HG03520 (cell line): Measurements from ENCODE around the gene C1QTNF1.

ENCODE experiments used
- ATAC-seq: cut with Tn5 transposase; IDR thresholded peaks from one replicate; pipeline ENCODE4 v1.9.1; 2021; ENCODE audit warnings: mild to moderate bottlenecking, moderate library complexity; ENCODE audit not compliant: unreplicated experiment

The C1QTNF1 gene

DNA sequence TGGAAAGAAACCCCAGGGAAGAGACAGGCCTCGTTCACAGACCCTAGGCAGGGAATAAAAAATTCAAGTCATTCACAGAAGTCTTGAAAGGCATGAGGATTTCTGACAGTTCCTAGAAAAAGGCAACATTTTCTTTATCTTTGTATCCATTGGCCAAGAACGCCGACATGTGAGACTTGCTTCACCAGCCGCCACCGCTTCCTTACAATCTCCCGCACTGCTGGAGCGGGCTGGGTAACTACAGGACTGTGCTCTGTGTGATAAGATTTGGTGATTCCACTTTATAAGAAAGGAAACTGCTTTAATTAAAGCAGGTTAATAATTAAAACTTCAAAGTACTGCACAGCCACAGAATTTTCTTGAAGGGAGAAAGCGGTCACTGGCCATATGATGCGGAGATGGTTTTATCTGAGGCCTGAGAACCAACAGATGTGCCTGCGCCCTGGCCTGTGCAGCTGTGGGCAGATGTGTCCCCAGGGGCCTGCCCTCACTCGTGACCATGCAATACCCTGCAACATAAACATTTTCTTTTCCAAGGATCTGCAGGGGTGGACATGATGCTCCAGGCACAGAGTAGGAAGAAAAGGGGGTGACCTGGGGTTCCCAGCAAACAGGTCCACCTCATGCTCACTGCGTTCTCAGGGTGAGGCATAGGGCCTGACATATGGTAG lies 31.3 kb upstream of the C1QTNF1 start:
- ATAC-seq, result no peak

DNA sequence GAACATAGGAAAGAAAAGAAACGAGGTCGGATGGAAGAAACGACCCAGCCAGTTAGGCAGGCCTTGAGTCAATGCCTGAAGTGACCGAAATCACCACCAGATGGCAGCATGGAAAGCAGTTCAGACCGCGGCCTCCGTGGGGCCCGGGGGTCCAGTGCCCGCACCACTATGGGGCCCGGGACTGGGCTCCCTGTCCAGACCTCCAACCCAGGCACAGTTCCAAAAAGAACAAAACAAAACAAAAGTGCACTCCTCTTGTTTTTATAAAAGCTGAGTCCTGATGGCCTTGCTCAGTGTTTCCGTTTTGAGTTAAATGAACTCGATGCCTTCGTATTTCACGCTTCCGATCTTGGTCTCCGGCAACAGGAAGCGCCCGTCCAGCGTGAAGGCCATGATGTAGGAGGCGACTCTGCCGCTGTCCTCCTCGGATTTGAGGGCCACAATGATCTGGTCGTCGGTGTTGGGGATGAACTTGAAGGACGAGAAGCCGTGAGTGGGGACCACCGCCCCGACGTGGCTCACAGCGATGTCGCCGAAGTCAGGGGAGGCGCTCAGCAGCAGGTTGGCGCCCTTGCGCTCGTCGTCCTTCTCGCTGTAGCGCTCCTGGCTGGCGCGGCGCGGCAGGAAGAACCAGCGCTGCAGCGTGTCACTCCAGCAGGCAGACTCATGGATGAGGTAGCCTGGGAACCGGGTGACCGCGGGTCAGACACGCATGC lies 30.6 kb upstream of the C1QTNF1 start:
- no peak for ATAC-seq

DNA sequence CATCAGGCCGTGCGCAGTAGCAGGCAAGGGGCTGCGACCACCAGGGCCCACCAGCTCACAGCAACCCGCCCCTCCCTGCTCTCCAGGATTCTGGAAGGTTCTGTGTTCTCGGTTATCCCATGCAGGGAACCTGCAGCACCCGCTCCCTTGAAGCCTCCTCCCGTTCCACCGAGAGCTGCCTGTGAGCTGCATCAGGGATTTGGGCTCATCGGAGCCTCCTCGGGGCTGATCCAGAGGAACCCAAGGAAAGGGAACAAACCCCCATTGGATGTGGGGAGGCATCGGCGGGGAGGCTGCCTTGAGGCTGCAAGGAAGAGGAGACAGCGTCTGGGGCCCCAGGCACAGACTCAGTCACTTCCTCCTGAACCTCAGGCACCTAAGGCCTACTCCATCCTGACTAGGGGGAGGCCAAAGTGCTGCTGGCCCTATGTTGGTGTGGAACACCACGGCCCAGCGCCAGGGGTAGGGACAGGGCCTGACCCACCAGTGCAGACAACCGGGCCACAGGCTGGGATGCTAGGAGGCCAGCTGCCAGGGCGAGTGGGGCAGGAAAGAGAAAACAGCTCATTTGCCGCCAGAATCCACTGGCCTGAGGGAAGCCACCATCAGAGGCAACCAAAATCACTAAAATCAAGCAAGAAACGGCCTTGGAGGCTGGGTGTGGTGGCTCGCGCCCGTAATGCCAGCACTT lies 29.8 kb upstream of the C1QTNF1 start:
- no peak for ATAC-seq

DNA sequence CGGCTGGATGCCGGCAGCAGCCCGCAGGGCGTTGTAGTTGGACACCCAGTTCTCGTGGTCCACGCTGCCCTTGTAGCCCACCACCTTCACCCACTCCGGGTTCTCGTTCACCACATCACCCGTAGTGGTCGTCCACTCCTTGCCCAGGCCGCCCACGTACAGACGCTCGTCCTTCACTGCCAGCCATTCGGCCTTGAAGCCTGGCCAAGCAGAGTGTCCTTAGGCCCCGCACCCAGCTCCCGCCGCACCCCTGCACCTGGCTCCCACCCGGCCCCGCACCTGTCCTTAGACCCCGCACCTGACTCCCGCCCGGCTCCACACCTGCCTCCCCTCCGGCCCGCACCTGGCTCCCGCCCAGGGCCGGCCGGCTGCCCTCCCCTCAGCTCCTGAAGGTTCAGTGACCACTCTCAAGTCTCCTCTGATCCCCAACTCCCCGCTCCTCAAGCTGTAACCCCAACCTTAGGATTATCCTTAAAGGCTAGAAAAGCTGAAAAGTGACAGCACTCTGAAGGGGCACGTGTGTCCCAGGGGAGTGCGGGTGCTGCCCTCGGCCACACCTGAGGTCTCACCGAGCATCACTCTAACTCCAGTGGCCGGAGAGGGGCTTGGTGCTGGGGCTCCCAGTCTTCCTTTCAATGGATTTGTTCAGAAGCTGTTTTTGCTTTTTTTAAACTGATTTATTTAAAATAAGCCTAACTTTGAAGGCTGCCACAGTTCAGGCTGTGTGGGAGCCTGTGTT lies 28.8 kb upstream of the C1QTNF1 start:
- no peak for ATAC-seq

DNA sequence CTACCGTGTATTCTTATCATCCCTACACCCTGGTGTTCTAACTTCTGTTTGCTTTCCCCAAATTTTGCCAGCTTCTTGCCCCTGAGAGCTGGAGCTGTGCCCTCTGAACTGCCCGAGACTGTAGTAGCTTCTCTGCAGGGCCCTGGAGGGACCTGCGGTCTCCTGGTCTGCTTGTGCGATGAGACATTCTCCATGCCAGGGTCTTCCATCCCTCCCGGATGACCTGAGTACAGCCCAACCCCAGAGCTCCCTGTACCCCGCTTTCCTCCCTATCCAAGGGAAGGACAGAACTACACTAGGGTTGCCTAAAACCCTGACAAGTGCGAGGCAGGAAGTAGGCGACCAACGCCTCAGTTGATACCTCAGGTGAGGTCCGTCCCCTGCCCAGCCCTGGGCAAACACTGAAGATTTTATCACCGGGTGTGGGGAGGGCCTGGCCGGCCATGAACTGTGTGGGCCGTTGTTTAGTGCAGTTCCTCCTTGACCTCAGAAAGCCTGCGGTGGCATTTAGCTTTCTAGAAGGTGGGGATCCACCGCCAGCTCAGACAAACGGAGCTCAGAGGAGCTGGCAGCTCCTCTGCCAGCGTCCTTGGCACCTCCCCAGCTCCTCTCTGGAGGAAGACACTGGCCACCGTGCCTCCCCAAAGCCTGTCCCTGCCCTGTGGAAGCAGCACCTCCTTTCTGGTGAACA lies 28.1 kb upstream of the C1QTNF1 start:
- no peak for ATAC-seq

DNA sequence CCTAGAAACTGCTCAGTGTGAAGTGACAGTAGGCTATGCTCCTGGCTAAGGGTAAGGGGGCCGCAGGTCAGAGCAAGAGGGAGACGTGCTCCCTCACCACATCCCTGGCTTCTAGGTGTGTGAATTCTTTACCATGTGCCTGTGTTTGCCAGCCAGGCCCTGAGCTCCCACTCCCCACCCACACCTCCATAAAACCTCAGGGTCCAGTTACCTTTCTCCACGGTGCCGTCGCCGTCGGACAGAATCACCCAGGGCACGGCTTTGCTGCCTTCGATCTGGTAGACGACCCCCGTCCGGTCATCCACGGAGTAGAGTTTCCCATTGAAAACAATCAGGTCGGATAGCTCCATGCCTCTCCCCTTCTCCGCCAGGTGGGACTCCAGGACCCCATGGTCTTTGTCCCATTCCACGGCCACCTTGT lies 27.2 kb upstream of the C1QTNF1 start:
- ATAC-seq, result no peak

DNA sequence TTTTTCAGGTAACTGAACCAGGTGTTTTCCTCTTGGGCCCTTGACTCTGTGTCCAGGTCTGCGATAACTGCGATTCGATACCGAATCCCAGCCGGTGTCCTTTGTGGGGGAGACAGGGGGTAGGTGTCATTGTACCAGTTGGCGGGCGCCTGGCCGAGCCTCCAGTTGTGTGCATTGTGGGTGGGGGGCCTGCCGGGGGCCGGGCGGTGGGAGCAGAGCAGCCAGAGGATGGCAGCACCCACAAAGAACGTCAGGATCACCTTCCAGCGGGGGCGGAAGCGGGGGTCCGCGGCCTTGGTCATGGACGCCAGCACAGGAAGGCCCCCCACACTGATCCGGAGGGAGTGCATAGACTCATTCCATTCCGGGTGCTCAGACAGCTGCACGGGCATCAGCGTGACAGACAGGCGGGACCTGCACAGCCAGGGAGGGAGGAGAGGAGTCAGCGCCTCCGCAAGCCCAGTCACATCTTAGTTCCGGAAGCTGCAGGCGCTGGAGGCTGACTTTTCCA lies 26.7 kb upstream of the C1QTNF1 start:
- no peak for ATAC-seq

DNA sequence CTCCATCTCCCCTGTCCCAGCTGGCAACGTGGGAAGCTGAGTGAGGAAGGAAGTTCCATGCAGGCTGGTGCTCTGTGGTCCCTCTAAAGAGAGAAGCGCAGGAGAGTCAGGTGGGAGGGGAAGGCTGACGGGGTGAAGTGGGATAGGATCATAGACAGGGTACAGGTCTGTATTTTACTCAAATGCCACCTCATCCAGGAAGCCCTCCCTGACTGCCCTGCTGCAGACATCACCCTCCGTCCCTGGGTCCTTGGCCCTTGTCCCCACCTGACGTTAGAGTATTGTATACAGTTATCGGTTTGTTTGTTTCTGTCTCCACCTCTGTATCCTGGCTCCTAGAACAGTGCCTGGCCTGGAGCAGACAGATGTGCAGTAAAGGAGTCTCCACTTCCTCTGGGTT lies 26.1 kb upstream of the C1QTNF1 start:
- ATAC-seq, result no peak

DNA sequence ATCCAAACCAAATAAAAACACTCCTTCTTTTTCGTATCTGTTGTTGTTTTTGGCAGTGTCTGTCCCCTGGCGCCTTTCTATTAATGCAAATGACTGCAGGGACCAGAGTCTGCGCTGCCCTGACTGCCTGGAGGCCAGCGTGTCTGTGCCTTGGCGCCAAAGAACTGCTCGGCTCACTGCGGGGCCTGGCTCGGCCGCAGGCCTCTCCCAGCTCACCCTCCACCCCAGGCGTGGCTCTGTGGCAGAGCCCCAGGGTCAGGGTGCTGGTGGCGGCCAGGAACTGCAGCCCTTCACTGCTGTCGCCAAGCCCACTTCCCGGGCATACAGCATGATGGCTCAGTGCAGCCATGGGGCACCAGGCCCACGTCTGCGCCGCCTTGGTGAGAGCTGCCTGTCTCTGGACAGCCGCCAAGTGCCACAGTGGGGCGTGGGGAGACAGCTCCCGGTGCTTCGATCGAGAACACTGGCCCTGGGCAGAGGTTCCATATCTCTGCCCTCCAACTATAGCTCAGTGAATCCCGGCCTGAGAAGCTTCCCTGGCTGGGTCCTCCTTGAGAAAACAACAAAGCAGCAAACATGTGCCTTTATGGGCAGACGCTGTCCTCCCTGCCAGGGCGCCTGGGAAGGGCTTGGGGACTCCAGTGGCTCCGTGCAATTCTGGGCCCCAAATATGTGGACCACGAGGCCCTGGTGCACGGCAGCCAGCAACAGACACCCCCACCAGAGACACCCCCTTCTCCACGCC lies 25.5 kb upstream of the C1QTNF1 start:
- ATAC-seq, result no peak

DNA sequence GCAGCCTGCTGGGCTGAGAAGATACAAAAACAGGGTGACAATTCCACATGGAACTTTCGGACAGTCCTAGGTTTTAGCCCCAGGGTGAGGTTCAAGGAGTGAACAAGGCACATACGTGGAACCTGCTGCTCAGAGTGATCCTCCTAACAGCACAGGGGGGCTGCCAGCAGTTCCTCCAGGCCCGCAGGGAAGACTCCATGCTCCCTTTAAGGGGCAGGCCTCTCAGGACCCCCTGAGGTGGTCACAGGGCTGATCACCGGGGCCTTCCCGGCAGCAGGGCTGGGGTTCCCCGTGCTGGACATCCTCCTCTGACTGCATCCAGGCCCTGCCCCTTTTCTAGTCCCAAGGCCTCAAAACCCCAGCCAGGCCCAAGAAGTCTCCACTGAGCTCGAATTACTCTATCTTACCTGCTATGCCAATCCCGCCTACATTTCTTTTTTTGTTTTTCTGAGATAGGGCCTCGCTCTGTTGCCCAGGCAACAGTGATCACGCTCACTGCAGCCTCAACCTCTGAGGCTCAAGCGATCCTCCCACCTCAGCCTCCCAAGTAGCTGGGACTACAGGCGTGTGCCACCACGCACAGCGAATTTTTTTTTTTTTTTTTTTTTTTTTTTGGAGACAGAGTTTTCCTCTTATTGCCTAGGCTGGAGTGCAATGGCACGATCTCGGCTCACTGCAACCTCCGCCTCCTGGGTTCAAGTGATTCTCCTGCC lies 24.8 kb upstream of the C1QTNF1 start:
- no peak for ATAC-seq

DNA sequence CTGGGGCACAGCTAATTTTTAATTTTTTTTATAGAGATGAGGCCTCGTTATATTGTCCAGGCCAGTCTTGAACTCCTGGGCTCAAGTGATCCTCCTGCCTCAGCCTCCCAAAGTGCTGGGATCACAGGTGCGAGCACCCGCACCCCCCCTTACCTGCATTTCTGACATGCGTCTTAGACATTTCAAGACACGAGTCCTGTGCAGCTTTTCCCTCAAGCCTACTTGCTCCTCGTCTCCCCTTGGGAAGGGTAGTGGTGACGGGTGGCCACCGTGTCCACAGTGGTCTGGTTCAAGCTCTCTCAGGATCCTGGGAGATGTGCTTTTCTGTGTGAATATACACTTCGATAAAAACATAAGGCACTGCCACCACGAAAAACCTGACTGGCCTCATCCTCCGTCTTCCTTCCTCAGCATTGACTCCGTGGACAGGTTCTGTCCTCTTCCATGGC lies 24.0 kb upstream of the C1QTNF1 start:
- ATAC-seq, result no peak

DNA sequence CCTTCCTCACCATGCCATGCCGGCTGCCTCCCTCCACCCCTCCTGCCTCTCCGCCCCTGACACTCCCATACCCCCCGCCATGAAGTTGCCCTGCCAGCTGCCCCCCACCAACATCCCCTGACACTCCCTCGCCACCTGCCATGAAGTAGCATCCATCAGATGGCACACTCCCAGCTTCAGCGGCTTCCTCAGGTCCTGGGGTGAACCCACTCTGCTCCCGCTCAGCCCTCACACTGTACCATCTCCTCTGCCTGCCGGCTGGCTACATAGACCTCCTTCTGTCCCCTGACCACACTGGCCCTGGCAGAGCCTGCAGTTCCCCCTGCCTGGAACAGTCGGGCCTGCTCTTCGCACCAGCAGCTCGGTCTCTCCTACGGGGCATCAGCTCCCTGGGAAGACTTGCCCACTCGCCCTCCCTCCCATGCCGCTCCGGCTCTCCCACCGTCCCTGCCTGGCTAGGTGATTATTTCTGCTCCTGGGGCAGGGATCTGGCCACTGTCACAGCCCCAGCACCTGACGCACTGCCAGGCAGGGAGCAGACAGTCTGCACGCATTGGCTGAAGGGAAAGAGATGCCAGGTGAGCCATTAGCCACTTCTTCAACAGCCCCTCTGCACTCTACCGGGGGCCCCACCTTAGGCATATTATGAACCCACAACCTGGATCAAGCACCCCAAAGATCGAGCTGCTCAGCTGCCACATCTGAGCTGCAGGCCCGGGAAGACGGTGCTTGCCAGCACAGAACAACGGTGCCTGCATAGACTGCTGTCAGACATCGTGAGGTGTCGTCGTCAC lies 23.4 kb upstream of the C1QTNF1 start:
- no peak for ATAC-seq

DNA sequence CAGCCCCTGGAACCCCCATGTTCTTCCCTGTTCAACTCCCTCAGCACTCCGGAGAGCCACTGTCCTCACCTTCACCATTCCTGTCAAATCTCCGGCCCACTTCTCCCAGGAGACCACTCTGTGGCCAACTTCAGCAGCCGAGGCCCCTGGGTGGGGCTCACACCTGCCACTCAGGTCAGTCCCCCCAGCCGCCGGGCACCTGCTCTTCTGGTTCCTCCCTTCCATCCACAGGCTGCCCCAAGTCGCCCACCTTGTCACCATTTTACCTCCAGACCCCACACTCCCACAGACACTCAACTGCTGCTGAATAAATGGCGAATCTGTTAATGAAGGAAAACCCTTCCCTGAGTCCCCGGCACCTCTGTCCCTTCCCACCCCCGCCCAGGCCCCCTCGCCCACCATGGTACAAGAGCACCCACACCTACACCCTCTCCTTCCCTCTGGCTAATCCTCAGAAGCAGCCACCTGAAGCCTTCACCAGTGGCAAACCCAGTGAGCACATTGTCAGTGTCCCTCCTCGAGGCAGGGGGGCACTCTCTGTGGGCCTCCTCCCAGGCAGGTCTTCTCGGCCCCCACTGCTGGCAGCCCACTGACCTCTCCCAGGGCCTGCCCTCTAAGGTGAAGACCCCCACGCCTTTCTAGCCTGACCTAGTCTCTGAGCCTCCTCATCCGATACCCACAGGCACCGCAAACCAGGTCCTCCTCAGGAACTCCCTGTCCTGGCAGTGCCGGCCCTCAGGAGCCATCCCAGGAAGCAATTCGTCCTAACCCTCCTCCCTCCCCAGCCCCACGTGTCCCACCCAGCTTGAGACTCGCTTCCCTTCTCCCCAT lies 22.6 kb upstream of the C1QTNF1 start:
- no peak for ATAC-seq

DNA sequence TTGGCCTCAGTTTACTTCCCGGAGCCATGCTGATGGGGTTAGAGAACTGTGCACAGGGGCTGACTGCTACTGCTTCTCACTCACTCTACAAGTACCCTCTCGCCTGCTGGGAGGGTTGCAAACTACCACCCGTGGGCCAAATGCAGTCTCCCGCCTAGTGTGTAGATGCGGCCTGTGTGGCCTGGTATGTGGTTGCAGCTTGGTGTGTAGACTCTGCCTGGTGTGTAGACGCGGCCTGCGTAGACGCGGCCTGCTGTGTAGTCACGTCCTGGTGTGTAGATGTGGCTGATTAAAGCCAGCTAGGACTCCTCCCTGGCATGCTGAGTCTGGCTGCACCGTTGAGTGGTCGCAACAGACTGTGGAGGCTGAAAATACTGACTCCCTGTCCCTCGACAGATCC lies 21.7 kb upstream of the C1QTNF1 start:
- no peak for ATAC-seq

DNA sequence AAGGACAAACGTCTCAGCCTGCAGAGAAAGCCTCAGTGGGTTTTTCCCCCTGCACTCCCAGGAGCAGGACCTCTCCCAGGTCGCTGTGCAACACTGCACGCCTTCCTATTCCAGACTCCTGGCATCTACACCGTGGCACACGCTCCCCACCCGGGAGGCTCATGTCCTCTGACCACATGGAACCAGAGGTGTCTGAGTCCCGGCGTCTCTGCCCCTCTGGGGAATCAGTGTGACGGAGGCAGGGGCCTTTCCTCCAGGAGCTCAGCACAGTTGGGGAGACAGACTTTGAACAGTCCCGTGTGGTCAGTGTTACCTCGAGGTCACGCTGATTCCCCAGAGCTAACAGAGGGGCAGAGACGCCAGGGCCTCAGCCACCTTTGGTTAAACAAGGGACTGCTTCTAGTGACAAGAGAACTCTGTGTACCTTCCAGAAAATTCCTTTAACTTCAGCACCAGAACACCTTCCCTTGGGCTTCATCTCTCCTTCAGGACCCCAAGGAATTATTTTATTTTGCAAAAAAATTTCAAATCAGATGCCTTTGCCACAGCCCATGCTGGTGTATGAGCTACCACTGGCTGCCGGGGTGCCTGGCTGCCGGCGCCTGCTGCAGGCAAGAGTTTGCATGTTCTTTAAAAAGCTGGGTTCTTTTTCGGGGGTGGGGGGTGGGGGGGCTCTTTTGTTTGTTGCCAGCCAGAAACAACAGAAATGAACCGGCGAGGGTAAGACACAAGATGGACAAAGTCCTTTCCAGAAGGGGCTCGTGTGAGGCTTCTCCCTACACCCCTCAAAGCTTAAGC lies 21.0 kb upstream of the C1QTNF1 start:
- no peak for ATAC-seq

DNA sequence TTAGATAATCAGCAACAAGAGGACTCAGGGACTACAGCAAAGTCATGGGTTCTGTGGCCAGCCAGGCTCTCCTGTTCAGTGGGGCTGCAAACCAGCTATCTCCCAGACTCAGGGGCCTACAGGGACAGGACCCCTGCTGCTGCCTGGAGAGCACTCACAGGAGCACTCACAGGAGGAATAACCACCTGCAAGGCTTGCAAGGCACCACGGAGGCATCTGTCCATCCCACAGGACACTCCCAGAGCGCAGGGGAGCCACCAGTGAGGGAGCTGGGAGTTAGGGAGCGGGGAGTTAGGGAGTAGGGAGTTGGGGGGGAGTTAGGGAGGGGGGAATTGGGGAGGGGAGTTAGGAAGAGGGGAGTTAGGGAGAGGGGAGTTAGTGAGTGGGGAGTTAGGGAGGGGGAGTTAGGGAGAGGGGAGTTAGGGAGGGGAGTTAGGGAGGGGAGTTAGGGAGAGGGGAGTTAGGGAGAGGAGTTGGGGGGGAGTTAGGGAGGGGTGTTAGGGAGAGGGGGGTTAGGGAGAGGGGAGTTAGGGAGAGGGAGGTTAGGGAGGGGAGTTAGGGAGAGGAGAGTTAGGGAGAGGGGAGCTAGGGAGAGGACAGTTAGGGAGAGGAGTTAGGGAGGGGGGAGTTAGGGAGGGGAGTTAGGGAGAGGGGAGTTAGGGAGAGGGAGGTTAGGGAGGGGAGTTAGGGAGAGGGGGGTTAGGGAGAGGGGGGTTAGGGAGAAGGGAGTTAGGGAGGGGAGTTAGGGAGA lies 20.1 kb upstream of the C1QTNF1 start:
- no peak for ATAC-seq
